Left ventricle myocardium inferior (tissue), 1 donor: Measurements from ENCODE around the gene ANAPC16. TPM values are rescaled to one million over a fixed set of nuclear protein-coding genes. Genes with fewer than 3 reads are reported as not detected.
"Not testable (repeated sequence)": the region's sequence is repeated elsewhere in the genome, so short reads cannot be mapped to it uniquely, and the experiment has no call there.

Experiments
- DNase-seq: peaks from one replicate; pipeline ENCODE4 v3.0.0-alpha.2; 2020
- H3K27ac ChIP-seq: fragments of 200-600 bp; replicated peaks from 2 replicates; pipeline ENCODE4 v1.8.0; 2021
- H3K27me3 ChIP-seq: fragments of 200-600 bp; 2 replicates; pipeline ENCODE4 v1.8.0; 2021; ENCODE audit warnings: low read depth
- H3K36me3 ChIP-seq: fragments of 200-600 bp; 2 replicates; pipeline ENCODE4 v1.8.0; 2021
- H3K4me1 ChIP-seq: fragments of 200-600 bp; 2 replicates; pipeline ENCODE4 v1.8.0; 2021
- H3K4me3 ChIP-seq: fragments of 200-600 bp; 2 replicates; pipeline ENCODE4 v1.8.0; 2021; ENCODE audit warnings: mild to moderate bottlenecking, moderate library complexity
- H3K9me3 ChIP-seq: fragments of 200-600 bp; replicated peaks from 2 replicates; pipeline ENCODE4 v1.8.0; 2021
- intact Hi-C: fragments of 100-400 bp; cut with micrococcal nuclease; formaldehyde crosslinking; loops from one replicate; pipeline ENCODE4 v1.11.0; 2022
- total RNA-seq: library from RNA; stranded (reverse); fragmentation: NEBNext Ultra II Directional; extraction: Animal tissue kit (Norgen Biotek cat#: 25700); gene quantifications from one replicate; pipeline ENCODE4 v1.2.1, GENCODE V29; 2021
- TF ChIP-seq, protein P1 (sequence below): fragments of 200-600 bp; IDR thresholded peaks from 2 replicates; pipeline ENCODE4 v1.8.0; 2021; ENCODE audit warnings: antibody characterized with exemption, mild to moderate bottlenecking, borderline replicate concordance
- donor health status: DM: no; HTN: yes; CAD: no; lungs with severe emphysema.

ANAPC16 gene
- total RNA-seq, 1 donor from 2014 or later, result 256 TPM

DNA sequence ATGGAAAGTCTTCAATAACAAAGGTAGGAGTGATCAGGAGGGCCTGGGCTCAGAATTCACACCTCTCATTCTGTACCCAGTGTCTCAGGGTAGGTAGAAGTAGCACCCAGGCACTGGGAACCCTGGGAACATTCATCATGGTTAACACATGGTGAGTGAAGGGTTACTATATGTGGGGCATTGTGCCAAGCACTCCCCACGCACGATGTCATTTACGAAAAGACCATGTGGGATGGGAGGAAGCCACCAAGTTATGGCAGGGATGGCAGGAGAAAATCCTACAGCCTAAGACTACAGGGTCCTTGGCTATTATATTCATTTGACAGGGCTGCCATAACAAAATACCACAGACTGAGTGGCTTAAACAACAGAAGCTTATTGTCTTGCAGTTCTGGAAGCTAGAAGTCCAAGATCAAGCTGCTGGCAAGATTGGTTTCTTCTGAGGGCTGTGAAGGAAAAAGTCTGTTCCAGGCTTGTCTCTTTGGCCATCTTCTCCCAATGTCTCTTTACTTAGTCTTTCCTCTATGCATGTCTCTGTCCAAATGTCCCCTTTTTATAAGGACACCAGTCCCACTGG, 30.2 kb downstream of the ANAPC16 start:
- Histone ChIP-seq H3K4me1 (peaks cover 99% of the 10 kb centered on the region), H3K4me3 (no peak overlapping the region), H3K27ac (peak overlapping the region; percentile 97), H3K9me3 (no peaks in the 10 kb centered on the region), H3K36me3 (no peaks in the 10 kb centered on the region), H3K27me3 (no peaks in the 10 kb centered on the region)
- TF ChIP-seq, protein P1, sequence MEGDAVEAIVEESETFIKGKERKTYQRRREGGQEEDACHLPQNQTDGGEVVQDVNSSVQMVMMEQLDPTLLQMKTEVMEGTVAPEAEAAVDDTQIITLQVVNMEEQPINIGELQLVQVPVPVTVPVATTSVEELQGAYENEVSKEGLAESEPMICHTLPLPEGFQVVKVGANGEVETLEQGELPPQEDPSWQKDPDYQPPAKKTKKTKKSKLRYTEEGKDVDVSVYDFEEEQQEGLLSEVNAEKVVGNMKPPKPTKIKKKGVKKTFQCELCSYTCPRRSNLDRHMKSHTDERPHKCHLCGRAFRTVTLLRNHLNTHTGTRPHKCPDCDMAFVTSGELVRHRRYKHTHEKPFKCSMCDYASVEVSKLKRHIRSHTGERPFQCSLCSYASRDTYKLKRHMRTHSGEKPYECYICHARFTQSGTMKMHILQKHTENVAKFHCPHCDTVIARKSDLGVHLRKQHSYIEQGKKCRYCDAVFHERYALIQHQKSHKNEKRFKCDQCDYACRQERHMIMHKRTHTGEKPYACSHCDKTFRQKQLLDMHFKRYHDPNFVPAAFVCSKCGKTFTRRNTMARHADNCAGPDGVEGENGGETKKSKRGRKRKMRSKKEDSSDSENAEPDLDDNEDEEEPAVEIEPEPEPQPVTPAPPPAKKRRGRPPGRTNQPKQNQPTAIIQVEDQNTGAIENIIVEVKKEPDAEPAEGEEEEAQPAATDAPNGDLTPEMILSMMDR, result no peak
- DNase-seq, result peak; percentile 12
- intact Hi-C loops, result loop anchor here (10.0 kb wide), 1 partner anchor 89 kb away; no protein-coding TSS in a partner anchor

DNA sequence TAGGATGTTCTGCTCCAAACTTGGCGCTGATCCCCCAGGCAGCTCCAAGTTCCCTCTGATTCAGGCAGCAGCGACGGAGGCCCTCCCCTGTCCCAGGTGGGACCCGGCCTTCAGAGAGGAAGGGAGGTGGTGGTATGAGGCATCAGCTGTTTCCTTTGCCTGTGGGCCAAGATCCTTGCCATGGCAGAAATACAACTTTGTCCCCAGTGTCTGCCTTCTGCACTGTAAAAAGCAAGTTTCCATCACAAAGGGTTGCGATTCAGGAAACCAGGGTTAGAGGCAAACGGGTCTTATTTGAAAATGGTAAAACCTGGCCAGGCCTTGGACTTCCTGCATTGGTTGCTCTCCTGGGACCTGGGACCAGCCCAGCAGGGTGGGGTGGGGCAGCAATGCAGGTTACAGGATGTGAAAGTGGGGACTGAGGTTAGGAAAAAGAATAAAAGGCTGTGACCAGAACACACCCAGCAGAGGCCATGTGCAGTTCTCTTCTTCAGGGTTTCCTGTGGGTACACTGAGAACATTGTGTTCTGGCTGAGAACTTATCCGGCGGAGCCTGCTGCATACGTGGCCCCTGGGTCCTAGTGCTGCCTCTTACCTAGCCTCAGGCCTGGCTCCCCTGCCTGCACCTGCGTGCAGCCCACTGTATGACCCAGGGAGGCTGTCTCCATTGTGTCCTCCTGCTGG, 32.8 kb downstream of the ANAPC16 start:
- H3K36me3 ChIP-seq, result no peaks in the 10 kb centered on the region
- peaks cover 99% of the 10 kb centered on the region for H3K4me1 ChIP-seq
- DNase-seq, result peak; percentile 88
- intact Hi-C loops, result loop anchor here (2.0 to 10.0 kb wide), 2 partner anchors 24 to 86 kb away; partner anchors contain the start of gene DDIT4
- H3K4me3 ChIP-seq, result peak overlapping the region; percentile 50
- TF ChIP-seq, protein P1, result no peak
- H3K27me3 ChIP-seq, result no peaks in the 10 kb centered on the region
- H3K9me3 ChIP-seq, result no peaks in the 10 kb centered on the region
- peak overlapping the region; percentile 97 for H3K27ac ChIP-seq

DNA sequence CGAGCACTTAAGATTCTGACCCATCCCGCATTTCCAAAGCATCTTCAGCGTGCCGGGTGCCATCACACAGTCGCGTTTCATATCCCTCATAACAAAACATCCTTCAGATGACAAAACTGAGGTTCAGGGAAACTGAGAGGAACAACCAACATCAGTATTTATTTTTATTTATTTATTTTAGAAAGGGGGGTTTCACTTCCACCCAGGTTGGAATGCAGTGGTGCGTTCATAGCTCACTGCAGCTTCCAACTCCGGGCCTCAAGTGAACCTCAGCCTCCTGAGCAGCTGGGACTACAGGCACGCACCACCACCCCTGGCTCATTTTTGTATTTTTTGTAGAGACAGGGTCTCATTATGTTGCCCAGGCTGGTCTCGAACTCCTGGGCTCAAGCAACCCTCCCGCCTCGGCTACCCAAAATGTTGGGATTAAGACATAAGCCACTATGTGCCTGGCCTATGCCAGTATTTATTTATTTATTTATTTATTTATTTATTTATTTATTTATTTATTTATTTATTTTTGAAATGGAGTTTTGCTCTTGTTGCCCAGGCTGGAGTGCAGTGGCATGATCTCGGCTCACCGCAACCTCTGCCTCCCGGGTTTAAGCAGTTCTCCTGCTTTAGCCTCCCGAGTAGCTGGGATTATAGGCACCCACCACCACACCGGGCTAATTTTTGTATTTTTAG, 33.5 kb downstream of the ANAPC16 start:
- not testable (repeated sequence) for H3K27me3 ChIP-seq, H3K36me3 ChIP-seq, H3K9me3 ChIP-seq
- DNase-seq, result peak; percentile 13
- Histone ChIP-seq H3K27ac (peak overlapping the region; percentile 97), H3K4me1 (peaks cover 99% of the 10 kb centered on the region), H3K4me3 (peak overlapping the region; percentile 50)
- intact Hi-C loops, result loop anchor here (2.0 to 10.0 kb wide), 2 partner anchors 23 to 85 kb away; partner anchors contain the start of gene DDIT4

DNA sequence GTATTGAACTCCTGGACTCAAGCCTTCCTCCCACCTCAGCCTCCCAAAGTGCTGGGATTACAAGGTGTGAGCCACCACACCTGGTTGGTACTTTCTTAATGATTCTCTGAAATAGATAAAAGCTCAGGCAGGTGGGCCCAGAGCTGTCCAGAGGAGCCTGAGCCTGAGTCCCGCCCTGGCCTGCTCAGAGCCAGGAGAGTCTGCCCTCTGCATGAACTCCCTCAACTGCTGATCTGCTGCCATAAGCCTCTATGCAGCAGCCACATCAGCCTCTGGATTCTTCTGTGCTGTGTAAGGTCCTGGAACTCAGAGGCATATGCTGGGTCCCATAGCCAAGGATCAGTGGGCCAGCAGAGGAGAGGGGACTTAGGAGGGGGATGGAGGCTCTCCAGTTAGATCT, 34.9 kb downstream of the ANAPC16 start:
- peaks cover 99% of the 10 kb centered on the region for H3K4me1 ChIP-seq
- no peaks in the 10 kb centered on the region for H3K36me3 ChIP-seq
- no peak overlapping the region for H3K4me3 ChIP-seq
- H3K9me3 ChIP-seq, result no peaks in the 10 kb centered on the region
- intact Hi-C loops, result no loop called here
- DNase-seq, result peak; percentile 65
- no peaks in the 10 kb centered on the region for H3K27me3 ChIP-seq
- peak overlapping the region; percentile 97 for H3K27ac ChIP-seq
- TF ChIP-seq, protein P1, result no peak

DNA sequence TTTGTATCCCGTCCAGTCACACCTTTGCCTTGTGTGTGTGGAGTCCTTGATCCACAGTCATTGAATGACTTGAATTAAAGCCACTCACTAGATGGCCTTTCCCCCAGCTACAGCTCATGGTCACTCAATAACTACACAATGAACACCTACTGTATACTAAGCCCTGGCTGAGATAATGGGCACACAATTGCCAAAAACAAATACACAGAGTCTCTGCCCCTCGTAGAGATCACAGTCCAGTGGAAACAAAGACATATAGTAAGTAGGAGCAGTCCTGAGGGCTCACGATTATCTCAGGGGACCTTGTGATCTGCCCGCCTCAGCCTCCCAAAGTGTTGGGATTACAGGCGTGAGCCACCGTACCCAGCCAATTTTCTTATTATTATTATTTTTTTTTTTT, 35.8 kb downstream of the ANAPC16 start:
- peaks cover 99% of the 10 kb centered on the region for H3K4me1 ChIP-seq
- intact Hi-C loops, result no loop called here
- H3K27ac ChIP-seq, result peak overlapping the region; percentile 97

More for the DNA sequence above, 35.8 kb downstream of the ANAPC16 start:
- Histone ChIP-seq H3K9me3 (no peaks in the 10 kb centered on the region), H3K36me3 (no peaks in the 10 kb centered on the region), H3K4me3 (no peak overlapping the region), H3K27me3 (no peaks in the 10 kb centered on the region)
- no peak for DNase-seq
- TF ChIP-seq, protein P1, result no peak
